GM23248 (cell line): ENCODE results near the gene ST6GALNAC3.

Experiments
- EZH2 ChIP-seq: fragments of 200-600 bp; sonication (generic); IDR thresholded peaks from 2 replicates; pipeline ENCODE4 v1.6.1; 2018; ENCODE audit warnings: antibody characterized with exemption, mild to moderate bottlenecking; ENCODE audit not compliant: insufficient read depth, poor library complexity, severe bottlenecking
- EZH2phosphoT487 ChIP-seq: fragments of 200-600 bp; sonication (generic); IDR thresholded peaks from 2 replicates; pipeline ENCODE4 v1.6.1; 2018; ENCODE audit warnings: antibody characterized with exemption, moderate library complexity, mild to moderate bottlenecking, low read depth; ENCODE audit not compliant: insufficient read depth

- TF ChIP-seq EZH2phosphoT487: no peak
- no peak for TF ChIP-seq EZH2
These were observed 36.1 kb upstream of the ST6GALNAC3 start for GRCh38 chr1:76038287-76039004.
